ENCODE measurements around the gene C1S.

C1S gene

DNA sequence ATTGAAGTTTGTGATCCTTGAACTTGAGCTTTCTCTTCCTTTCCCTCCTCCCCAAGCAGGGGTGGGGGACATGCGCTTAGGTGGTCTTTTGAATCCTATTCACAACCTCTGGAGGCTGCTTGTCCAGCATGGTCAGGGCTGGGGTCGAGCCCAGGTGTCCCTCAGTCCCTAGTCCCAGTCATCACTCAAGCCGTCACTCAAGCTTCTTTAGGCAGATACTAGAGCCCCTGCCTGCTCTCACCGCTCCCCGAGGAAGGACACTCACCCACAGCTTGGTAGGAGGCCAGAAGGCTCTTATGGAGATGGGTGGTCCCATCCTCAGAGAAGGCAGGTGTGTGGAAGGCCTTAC is 49.0 kb downstream of the C1S start:
- TF ChIP-seq Cebpa-rat (IDR thresholded peaks at IDR 0.05): no peak
- Histone ChIP-seq H3K36me3 (peaks cover 4 to 28% (median 17%) of the 10 kb centered on the region in 11 experiments; a peak in 20 of 22 replicates), H3K27ac (peak overlapping the region; percentile 89 to 99 (median 95); a peak in 17 of 22 replicates), H3K4me1 (peaks cover 17 to 41% (median 21%) of the 10 kb centered on the region in 10 experiments), H3K9ac (peak overlapping the region; percentile 86 to 95 (median 89); a peak in 21 of 22 replicates), H3K27me3 (no peaks in the 10 kb centered on the region), H4K20me1 (peaks cover 0 to 9% (median 0%) of the 10 kb centered on the region in 11 experiments; a peak in 1 of 22 replicates), H3K9me3 (replicated peaks in 1 of 11) (peaks cover 14 to 26% (median 22%) of the 10 kb centered on the region in 11 experiments), H3K4me2 (peak overlapping the region; percentile 82 to 98 (median 96)), H3K4me3 (peak overlapping the region; percentile 59 to 77 (median 68); a peak in 15 of 20 replicates)

DNA sequence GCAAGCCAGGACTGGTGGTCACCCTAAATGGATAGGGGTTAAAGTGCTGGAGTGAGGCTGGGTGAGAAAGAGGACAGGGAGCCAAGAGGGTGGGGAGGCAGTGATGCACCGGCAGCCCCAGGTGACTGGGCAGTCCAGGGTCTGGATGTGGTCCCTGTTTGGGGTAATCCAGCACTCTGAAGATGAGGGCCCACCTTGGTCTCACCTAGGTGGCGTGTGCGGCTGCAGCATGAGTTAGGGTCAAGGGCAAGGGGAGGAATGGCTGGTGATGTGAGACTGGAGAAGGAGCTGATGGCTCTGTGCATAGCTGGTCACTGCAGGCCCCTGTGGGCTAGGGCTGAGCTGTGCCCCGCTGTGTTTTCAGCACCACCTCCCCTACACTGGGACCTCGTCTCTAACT is 50.1 kb downstream of the C1S start:
- peaks cover 4 to 29% (median 15%) of the 10 kb centered on the region in 11 experiments; a peak in 18 of 22 replicates for H3K36me3 ChIP-seq
- H3K4me3 ChIP-seq: no peak overlapping the region
- peak overlapping the region in 4 of 11 experiments; percentile 7 to 96 (median 88); a peak in 6 of 22 replicates for H3K4me2 ChIP-seq
- peaks cover 0 to 9% (median 0%) of the 10 kb centered on the region in 11 experiments; a peak in 1 of 22 replicates for H4K20me1 ChIP-seq
- H3K9me3 ChIP-seq (replicated peaks in 1 of 11): peaks cover 14 to 17% (median 16%) of the 10 kb centered on the region in 11 experiments
- H3K4me1 ChIP-seq: peaks cover 17 to 41% (median 21%) of the 10 kb centered on the region in 10 experiments
- no peak for TF ChIP-seq Cebpa-rat (IDR thresholded peaks at IDR 0.05)
- 0 out of 22 replicates have a peak overlapping the region, but pooled peaks of 1 of the 11 experiments have one; percentile 8 for H3K27ac ChIP-seq
- H3K27me3 ChIP-seq: no peaks in the 10 kb centered on the region
- H3K9ac ChIP-seq: peak overlapping the region in 3 of 11 experiments; percentile 6 to 16 (median 12); a peak in 2 of 22 replicates

DNA sequence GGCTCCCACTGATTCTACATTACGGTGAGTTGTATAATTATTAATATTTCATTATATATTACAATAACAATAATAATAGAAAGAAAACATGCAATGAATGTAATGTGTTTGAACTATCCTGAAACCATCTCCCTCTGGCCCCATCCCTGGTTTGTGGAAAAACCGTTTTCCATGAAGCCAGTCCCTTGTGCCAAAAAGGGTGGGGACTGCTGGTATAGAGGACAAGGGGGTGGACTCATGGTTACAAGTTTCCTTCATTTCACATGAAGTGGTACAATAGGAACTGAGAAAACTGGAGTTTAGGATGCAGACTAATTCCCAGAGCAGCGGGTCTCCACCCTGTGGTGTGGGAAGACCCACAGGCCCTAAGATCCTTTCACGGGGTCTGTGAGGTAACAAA is 51.5 kb downstream of the C1S start:
- Histone ChIP-seq H3K4me2 (no peak overlapping the region), H3K4me3 (no peak overlapping the region), H3K9ac (no peak overlapping the region; a peak in 1 of 22 replicates), H3K27ac (no peak overlapping the region), H3K27me3 (no peaks in the 10 kb centered on the region), H3K4me1 (peaks cover 17 to 38% (median 20%) of the 10 kb centered on the region in 10 experiments), H4K20me1 (peaks cover 0 to 9% (median 0%) of the 10 kb centered on the region in 11 experiments; a peak in 1 of 22 replicates), H3K36me3 (peaks cover 0 to 27% (median 1%) of the 10 kb centered on the region in 11 experiments; a peak in 11 of 22 replicates), H3K9me3 (replicated peaks in 1 of 11) (peaks cover 0 to 3% (median 2%) of the 10 kb centered on the region in 11 experiments; a peak in 16 of 22 replicates)
- no peak for TF ChIP-seq Cebpa-rat (IDR thresholded peaks at IDR 0.05)

DNA sequence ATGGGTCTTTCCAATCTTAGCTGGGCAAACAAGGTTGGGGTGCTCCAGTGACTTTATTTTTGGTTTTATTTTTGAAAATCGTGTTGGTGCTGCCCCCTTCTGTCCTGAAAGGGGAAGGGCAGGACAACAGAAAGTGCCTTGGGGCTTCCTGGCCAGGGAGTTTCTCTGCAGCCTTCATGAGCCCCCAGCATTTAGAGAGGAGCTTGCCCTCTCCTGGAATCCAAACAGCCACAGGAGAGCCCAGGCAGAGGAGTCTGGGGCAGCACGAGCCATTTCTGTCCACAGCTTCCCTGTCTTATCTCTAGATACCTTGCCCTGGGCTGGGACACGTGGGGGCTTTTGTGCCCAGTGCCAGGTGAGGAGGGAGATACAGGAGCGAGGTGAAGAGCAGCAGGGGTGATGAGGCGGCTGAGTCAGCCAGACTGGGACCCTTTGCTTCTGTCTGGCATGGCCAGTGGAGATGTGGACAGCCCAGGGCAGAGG is 52.9 kb downstream of the C1S start:
- peak overlapping the region in 2 of 11 experiments; percentile 20 to 23; a peak in 2 of 22 replicates for H3K4me2 ChIP-seq
- H3K27me3 ChIP-seq: no peaks in the 10 kb centered on the region
- TF ChIP-seq Cebpa-rat (IDR thresholded peaks at IDR 0.05): no peak
- H3K36me3 ChIP-seq: peaks cover 0 to 36% (median 0%) of the 10 kb centered on the region in 11 experiments; a peak in 10 of 22 replicates
- H3K4me3 ChIP-seq: no peak overlapping the region
- no peaks in the 10 kb centered on the region for H3K9me3 ChIP-seq (replicated peaks in 1 of 11)
- H4K20me1 ChIP-seq: peaks cover 0 to 14% (median 0%) of the 10 kb centered on the region in 11 experiments; a peak in 1 of 22 replicates
- H3K9ac ChIP-seq: 0 out of 22 replicates have a peak overlapping the region, but pooled peaks of 1 of the 11 experiments have one; percentile 15
- no peak overlapping the region for H3K27ac ChIP-seq
- peaks cover 8 to 31% (median 11%) of the 10 kb centered on the region in 10 experiments; a peak in 19 of 20 replicates for H3K4me1 ChIP-seq

DNA sequence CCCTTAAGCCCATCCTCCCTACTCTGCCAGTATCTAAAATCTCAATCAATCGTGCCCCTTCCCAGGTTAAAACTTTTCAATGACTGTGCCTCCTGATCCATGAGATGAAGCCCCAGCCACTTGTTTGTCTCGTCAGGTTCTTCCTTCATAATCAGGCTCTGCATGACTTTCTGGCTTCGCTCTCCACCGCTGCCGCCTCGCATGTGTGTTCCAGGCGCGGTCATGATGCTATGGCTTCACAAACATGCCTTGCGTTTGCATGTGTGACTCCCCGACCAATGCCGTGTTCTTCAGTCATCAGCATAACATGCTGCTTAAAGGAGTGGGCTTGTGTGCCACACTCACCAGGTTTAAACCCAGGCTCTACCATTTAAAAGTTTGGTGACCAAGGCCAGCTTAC is 53.5 kb downstream of the C1S start:
- no peak overlapping the region for H3K27ac ChIP-seq
- no peak overlapping the region for H3K4me3 ChIP-seq
- no peaks in the 10 kb centered on the region for H3K9me3 ChIP-seq (replicated peaks in 1 of 11)
- peaks cover 0 to 15% (median 0%) of the 10 kb centered on the region in 11 experiments; a peak in 1 of 22 replicates for H4K20me1 ChIP-seq
- H3K4me1 ChIP-seq: peaks cover 7 to 35% (median 11%) of the 10 kb centered on the region in 10 experiments; a peak in 18 of 20 replicates
- no peaks in the 10 kb centered on the region for H3K27me3 ChIP-seq
- H3K9ac ChIP-seq: peak overlapping the region in 1 of 11 experiments; percentile 15; a peak in 1 of 22 replicates
- peaks cover 0 to 36% (median 0%) of the 10 kb centered on the region in 11 experiments; a peak in 10 of 22 replicates for H3K36me3 ChIP-seq
- no peak overlapping the region for H3K4me2 ChIP-seq
- TF ChIP-seq Cebpa-rat (IDR thresholded peaks at IDR 0.05): no peak

DNA sequence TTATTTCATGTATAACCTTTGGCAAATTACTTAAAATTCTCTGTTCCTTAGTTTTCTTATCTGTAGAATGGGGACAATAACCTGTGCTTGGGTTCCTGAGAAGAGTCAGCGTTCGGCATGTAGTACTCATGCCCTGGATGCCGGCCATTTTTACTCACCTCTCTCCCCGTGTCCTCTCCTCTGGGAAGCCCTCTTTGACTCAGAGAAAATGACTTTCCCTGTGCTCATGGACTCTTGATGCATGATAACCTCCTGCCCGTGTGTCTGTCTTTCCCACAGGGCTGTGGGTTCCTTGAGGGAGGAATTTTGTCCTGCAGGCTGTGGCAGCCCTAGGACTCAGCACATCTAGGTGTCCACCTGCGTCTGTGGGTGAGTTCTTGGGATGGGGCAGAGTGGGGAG is 54.3 kb downstream of the C1S start:
- no peaks in the 10 kb centered on the region for H3K27me3 ChIP-seq
- H3K36me3 ChIP-seq: peaks cover 0 to 36% (median 0%) of the 10 kb centered on the region in 11 experiments; a peak in 10 of 22 replicates
- H3K4me2 ChIP-seq: no peak overlapping the region
- no peak overlapping the region for H3K27ac ChIP-seq
- no peak for TF ChIP-seq Cebpa-rat (IDR thresholded peaks at IDR 0.05)
- no peak overlapping the region for H3K4me3 ChIP-seq
- H3K9me3 ChIP-seq (replicated peaks in 1 of 11): no peaks in the 10 kb centered on the region
- H3K4me1 ChIP-seq: peaks cover 0 to 28% (median 5%) of the 10 kb centered on the region in 10 experiments; a peak in 12 of 20 replicates
- peaks cover 0 to 15% (median 0%) of the 10 kb centered on the region in 11 experiments; a peak in 1 of 22 replicates for H4K20me1 ChIP-seq
- no peak overlapping the region for H3K9ac ChIP-seq

DNA sequence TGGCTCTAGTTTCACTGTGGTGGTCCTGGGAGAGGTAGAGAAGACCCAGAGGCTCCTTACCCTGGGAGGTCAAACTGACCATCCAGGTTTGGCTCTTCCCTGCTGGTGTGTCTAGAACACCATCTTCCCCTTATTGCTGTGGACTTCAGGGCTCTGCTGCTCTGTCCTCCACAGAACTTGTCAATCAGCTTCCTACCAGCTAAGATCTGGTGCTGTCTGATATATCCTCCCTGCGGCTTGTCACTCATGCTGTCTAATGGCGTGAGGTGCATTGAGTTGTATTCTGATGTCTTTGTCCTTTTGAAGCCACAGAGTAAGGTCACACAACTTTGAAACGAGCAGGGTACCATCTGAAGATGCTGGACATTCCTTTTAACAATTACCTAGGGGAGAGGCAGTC is 55.7 kb downstream of the C1S start:
- TF ChIP-seq Cebpa-rat (IDR thresholded peaks at IDR 0.05): no peak
- no peaks in the 10 kb centered on the region for H3K9me3 ChIP-seq (replicated peaks in 1 of 11)
- H3K4me3 ChIP-seq: no peak overlapping the region
- peaks cover 0 to 18% (median 0%) of the 10 kb centered on the region in 10 experiments; a peak in 5 of 20 replicates for H3K4me1 ChIP-seq
- peaks cover 0 to 15% (median 0%) of the 10 kb centered on the region in 11 experiments; a peak in 1 of 22 replicates for H4K20me1 ChIP-seq
- H3K27ac ChIP-seq: no peak overlapping the region
- H3K27me3 ChIP-seq: no peaks in the 10 kb centered on the region
- H3K36me3 ChIP-seq: peaks cover 0 to 36% (median 0%) of the 10 kb centered on the region in 11 experiments; a peak in 10 of 22 replicates
- no peak overlapping the region for H3K4me2 ChIP-seq
- no peak overlapping the region for H3K9ac ChIP-seq

DNA sequence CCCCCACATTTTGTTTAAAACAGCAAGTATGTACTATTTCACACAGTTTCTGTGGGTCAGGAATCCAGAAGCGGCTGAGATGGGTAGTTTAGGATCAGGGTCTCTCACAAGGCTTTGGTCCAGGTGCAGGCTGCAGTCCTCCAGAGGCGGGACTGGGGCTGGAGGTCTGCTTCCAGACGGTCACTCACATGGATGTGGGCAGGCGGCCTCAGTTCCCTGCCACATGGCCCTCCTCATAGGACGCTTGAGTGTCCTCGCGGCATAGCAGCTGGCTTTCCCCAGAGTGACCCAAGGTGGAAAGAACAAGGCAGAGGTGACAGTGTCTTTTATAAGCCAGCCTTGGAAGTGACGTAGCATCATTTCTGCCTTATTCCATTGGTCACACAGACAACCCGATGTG is 56.4 kb downstream of the C1S start:
- no peak for TF ChIP-seq Cebpa-rat (IDR thresholded peaks at IDR 0.05)
- H3K4me2 ChIP-seq: no peak overlapping the region
- no peak overlapping the region for H3K9ac ChIP-seq
- H3K4me1 ChIP-seq: peaks cover 0 to 16% (median 0%) of the 10 kb centered on the region in 10 experiments; a peak in 5 of 20 replicates
- peaks cover 0 to 36% (median 0%) of the 10 kb centered on the region in 11 experiments; a peak in 10 of 22 replicates for H3K36me3 ChIP-seq
- H3K27ac ChIP-seq: no peak overlapping the region
- H4K20me1 ChIP-seq: peaks cover 0 to 15% (median 0%) of the 10 kb centered on the region in 11 experiments; a peak in 1 of 22 replicates
- no peaks in the 10 kb centered on the region for H3K9me3 ChIP-seq (replicated peaks in 1 of 11)
- H3K4me3 ChIP-seq: no peak overlapping the region
- H3K27me3 ChIP-seq: no peaks in the 10 kb centered on the region

DNA sequence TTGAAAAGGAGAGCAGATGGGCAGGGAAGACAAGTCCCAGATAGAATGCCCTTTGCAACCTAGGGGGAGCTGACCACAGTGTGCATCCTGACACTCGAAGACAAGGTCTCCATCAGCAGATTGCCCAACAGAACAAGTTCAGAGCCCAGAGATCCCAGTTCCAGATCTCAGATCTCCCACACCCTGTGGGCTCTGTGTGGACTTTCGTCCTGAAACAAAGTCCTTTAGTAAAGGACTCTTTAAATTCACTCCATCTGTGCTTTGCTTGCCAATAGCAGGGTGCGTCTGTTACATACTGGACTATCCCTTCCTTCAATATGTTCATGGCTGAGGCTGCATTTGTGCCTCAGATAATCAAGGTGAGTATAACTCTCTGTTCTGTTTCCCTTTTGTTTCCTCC is 57.2 kb downstream of the C1S start:
- H4K20me1 ChIP-seq: peaks cover 0 to 15% (median 0%) of the 10 kb centered on the region in 11 experiments; a peak in 1 of 22 replicates
- TF ChIP-seq Cebpa-rat (IDR thresholded peaks at IDR 0.05): no peak
- H3K27ac ChIP-seq: no peak overlapping the region
- no peaks in the 10 kb centered on the region for H3K27me3 ChIP-seq
- peaks cover 0 to 17% (median 0%) of the 10 kb centered on the region in 10 experiments; a peak in 6 of 20 replicates for H3K4me1 ChIP-seq
- peaks cover 0 to 36% (median 0%) of the 10 kb centered on the region in 11 experiments; a peak in 10 of 22 replicates for H3K36me3 ChIP-seq
- H3K9me3 ChIP-seq (replicated peaks in 1 of 11): no peaks in the 10 kb centered on the region
- no peak overlapping the region for H3K9ac ChIP-seq
- no peak overlapping the region for H3K4me2 ChIP-seq
- no peak overlapping the region for H3K4me3 ChIP-seq

Measured in BLaER1 treated with 17β-estradiol and CSF1 and Interleukin-3, amounts not matched to agents 10 nM and 100 nM (cell line).